ENCODE results near the gene ZNF248. TPM values are rescaled to one million over a fixed set of nuclear protein-coding genes. Genes with fewer than 3 reads are reported as not detected.

Gene ZNF248
- total RNA-seq, 2 donors from 2014 or later, result 7.6 to 11.3 TPM

Other genes with a start within 250 kb of the ZNF248 start
- 10 to 100 TPM in 1 of 2 donors, 1 to 10 TPM in 1; 5.1 to 14.6 TPM for gene ZNF25, start 119.0 kb upstream of the ZNF248 start, total RNA-seq
- 10 to 100 TPM; 26.2 to 26.8 TPM for gene ZNF33A, start 153.1 kb upstream of the ZNF248 start, total RNA-seq
- 10 to 100 TPM; 23.5 to 27.2 TPM for gene ZNF37A, start 236.7 kb upstream of the ZNF248 start, total RNA-seq

Data from activated naive CD4-positive, alpha-beta T cell treated with anti-CD3 and anti-CD28 coated beads, Interleukin-2, amount 50 U/mL, for 72 hours (primary cell).